Hepatocyte (in vitro differentiated cells): ENCODE data around the gene CHKB. TPM values are rescaled to one million over a fixed set of nuclear protein-coding genes. Genes with fewer than 3 reads are reported as not detected.

ENCODE experiments used
- DNase-seq: peaks from one replicate; pipeline ENCODE4 v3.0.0-alpha.2; 2016; ENCODE audit warnings: low spot score
- H2AFZ ChIP-seq: fragments of 200-600 bp; sonication (generic); 2 replicates; pipeline ENCODE4 v1.6.0; 2016; ENCODE audit warnings: antibody characterized with exemption, mild to moderate bottlenecking
- H3K27ac ChIP-seq: fragments of 200-600 bp; sonication (generic); 2 replicates; pipeline ENCODE4 v1.5.1; 2016; ENCODE audit warnings: mild to moderate bottlenecking
- H3K27me3 ChIP-seq: fragments of 200-600 bp; sonication (generic); 2 replicates; pipeline ENCODE4 v1.6.1; 2016
- H3K36me3 ChIP-seq: fragments of 200-600 bp; sonication (generic); replicated peaks from 2 replicates; pipeline ENCODE4 v1.5.1; 2016; ENCODE audit warnings: low read depth; ENCODE audit not compliant: insufficient read depth
- H3K4me1 ChIP-seq: fragments of 200-600 bp; sonication (generic); 2 replicates; pipeline ENCODE4 v1.5.1; 2016; ENCODE audit warnings: mild to moderate bottlenecking, moderate library complexity; ENCODE audit not compliant: insufficient read depth
- H3K4me2 ChIP-seq: fragments of 200-600 bp; sonication (generic); 2 replicates; pipeline ENCODE4 v1.6.0; 2016
- H3K4me3 ChIP-seq: fragments of 200-600 bp; sonication (generic); 2 replicates; pipeline ENCODE4 v1.5.1; 2016; ENCODE audit warnings: mild to moderate bottlenecking
- H3K79me2 ChIP-seq: fragments of 200-600 bp; sonication (generic); 2 replicates; pipeline ENCODE4 v1.6.0; 2017; ENCODE audit warnings: mild to moderate bottlenecking
- H3K9me2 ChIP-seq: fragments of 200-600 bp; sonication (generic); replicated peaks from 2 replicates; pipeline ENCODE4 v1.6.0; 2017; ENCODE audit warnings: mild to moderate bottlenecking; ENCODE audit not compliant: insufficient read depth
- H3K9me3 ChIP-seq: fragments of 200-600 bp; sonication (generic); 2 replicates; pipeline ENCODE4 v1.5.1; 2016; ENCODE audit warnings: low read depth, mild to moderate bottlenecking
- H4K20me1 ChIP-seq: fragments of 200-600 bp; sonication (generic); 2 replicates; pipeline ENCODE4 v1.6.0; 2016; ENCODE audit warnings: mild to moderate bottlenecking; ENCODE audit not compliant: insufficient read depth, poor library complexity, severe bottlenecking
- EZH2 ChIP-seq: fragments of 200-600 bp; sonication (generic); IDR thresholded peaks from 2 replicates; pipeline ENCODE4 v1.6.1; 2016; ENCODE audit warnings: antibody characterized with exemption, mild to moderate bottlenecking, borderline replicate concordance
- EZH2phosphoT487 ChIP-seq: fragments of 200-600 bp; sonication (generic); IDR thresholded peaks from one replicate; pipeline ENCODE4 v1.6.1; 2018; ENCODE audit warnings: antibody characterized with exemption, mild to moderate bottlenecking, low read depth, moderate library complexity; ENCODE audit not compliant: unreplicated experiment, severe bottlenecking
- WGBS: methylation state at CpG from one replicate; pipeline ENCODE4 v1.1.6; 2016; ENCODE audit warnings: low lambda C conversion rate; ENCODE audit errors: missing lambda C conversion rate; 5-methylcytosine and 5-hydroxymethylcytosine counted together
- polyA plus RNA-seq: library from polyadenylated mRNA; unstranded; fragments of >200 nt; fragmentation: Nextera tagmentation; extraction: Ambion mirVana; gene quantifications from 2 replicates; pipeline ENCODE4 v1.2.1, GENCODE V29; 2016
- total RNA-seq: library from RNA; depleted of rRNA; stranded (reverse); fragments of >200 nt; gene quantifications from 2 replicates; pipeline ENCODE4 v1.2.3, GENCODE V29; 2014
- TF ChIP-seq, protein P1 (sequence below): fragments of 200-600 bp; sonication (generic); IDR thresholded peaks from 2 replicates; pipeline ENCODE4 v1.5.1; 2016; ENCODE audit warnings: antibody characterized with exemption, mild to moderate bottlenecking; ENCODE audit not compliant: poor library complexity

CHKB gene
- total and polyA plus RNA-seq, 2 experiments from 2014 or later, result 54.9 to 89.7 TPM

GRCh38 chr22:50550395-50550794, 32.3 kb downstream of the CHKB start:
- H3K27ac ChIP-seq, result no peak overlapping the region
- TF ChIP-seq EZH2phosphoT487 (no peak), EZH2 (no peak)
- TF ChIP-seq, protein P1, sequence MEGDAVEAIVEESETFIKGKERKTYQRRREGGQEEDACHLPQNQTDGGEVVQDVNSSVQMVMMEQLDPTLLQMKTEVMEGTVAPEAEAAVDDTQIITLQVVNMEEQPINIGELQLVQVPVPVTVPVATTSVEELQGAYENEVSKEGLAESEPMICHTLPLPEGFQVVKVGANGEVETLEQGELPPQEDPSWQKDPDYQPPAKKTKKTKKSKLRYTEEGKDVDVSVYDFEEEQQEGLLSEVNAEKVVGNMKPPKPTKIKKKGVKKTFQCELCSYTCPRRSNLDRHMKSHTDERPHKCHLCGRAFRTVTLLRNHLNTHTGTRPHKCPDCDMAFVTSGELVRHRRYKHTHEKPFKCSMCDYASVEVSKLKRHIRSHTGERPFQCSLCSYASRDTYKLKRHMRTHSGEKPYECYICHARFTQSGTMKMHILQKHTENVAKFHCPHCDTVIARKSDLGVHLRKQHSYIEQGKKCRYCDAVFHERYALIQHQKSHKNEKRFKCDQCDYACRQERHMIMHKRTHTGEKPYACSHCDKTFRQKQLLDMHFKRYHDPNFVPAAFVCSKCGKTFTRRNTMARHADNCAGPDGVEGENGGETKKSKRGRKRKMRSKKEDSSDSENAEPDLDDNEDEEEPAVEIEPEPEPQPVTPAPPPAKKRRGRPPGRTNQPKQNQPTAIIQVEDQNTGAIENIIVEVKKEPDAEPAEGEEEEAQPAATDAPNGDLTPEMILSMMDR, result no peak
- no peaks in the 10 kb centered on the region for H4K20me1 ChIP-seq
- H3K27me3 ChIP-seq, result no peaks in the 10 kb centered on the region
- 94% methylated on average over 7 of the region's 8 CpGs for WGBS
- H3K9me3 ChIP-seq, result no peaks in the 10 kb centered on the region
- H3K4me3 ChIP-seq, result no peak overlapping the region
- DNase-seq, result no peak
- no peak overlapping the region for H3K4me2 ChIP-seq
- H3K9me2 ChIP-seq, result no peaks in the 10 kb centered on the region
- no peaks in the 10 kb centered on the region for H3K4me1 ChIP-seq
- no peaks in the 10 kb centered on the region for H3K36me3 ChIP-seq
- H2AFZ ChIP-seq, result no peak overlapping the region
- H3K79me2 ChIP-seq, result no peaks in the 10 kb centered on the region

DNA sequence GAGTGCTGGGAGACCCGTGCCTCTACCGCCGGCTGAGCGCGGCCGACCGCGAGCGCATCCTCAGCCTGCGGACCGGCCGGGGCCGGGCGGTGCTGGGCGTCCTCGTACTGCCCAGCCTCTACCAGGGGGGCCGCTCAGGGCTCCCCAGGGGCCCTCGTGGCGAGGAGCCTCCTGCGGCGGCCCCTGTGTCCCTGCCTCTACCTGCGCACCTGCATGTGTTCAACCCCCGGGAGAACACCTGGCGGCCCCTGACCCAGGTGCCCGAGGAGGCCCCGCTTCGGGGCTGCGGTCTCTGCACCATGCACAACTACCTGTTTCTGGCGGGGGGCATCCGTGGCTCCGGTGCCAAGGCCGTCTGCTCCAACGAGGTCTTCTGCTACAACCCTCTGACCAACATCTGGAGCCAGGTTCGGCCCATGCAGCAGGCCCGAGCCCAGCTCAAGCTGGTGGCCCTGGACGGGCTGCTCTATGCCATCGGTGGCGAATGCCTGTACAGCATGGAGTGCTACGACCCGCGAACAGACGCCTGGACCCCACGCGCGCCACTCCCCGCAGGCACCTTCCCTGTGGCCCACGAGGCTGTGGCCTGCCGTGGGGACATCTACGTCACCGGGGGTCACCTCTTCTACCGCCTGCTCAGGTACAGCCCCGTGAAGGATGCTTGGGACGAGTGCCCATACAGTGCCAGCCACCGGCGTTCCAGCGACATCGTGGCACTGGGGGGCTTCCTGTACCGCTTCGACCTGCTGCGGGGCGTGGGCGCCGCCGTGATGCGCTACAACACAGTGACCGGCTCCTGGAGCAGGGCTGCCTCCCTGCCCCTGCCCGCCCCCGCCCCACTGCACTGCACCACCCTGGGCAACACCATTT, 33.5 kb downstream of the CHKB start:
- Histone ChIP-seq H3K27ac (no peak overlapping the region), H3K79me2 (no peaks in the 10 kb centered on the region), H3K4me1 (peaks cover 9% of the 10 kb centered on the region), H3K4me3 (no peak overlapping the region), H2AFZ (no peak overlapping the region), H4K20me1 (no peaks in the 10 kb centered on the region), H3K27me3 (no peaks in the 10 kb centered on the region), H3K4me2 (no peak overlapping the region), H3K36me3 (no peaks in the 10 kb centered on the region), H3K9me2 (no peaks in the 10 kb centered on the region), H3K9me3 (no peaks in the 10 kb centered on the region)
- DNase-seq, result no peak
- WGBS, result 97% methylated on average over 47 of the region's 68 CpGs
- TF ChIP-seq, protein P1, result no peak
- TF ChIP-seq EZH2phosphoT487 (no peak), EZH2 (no peak)

DNA sequence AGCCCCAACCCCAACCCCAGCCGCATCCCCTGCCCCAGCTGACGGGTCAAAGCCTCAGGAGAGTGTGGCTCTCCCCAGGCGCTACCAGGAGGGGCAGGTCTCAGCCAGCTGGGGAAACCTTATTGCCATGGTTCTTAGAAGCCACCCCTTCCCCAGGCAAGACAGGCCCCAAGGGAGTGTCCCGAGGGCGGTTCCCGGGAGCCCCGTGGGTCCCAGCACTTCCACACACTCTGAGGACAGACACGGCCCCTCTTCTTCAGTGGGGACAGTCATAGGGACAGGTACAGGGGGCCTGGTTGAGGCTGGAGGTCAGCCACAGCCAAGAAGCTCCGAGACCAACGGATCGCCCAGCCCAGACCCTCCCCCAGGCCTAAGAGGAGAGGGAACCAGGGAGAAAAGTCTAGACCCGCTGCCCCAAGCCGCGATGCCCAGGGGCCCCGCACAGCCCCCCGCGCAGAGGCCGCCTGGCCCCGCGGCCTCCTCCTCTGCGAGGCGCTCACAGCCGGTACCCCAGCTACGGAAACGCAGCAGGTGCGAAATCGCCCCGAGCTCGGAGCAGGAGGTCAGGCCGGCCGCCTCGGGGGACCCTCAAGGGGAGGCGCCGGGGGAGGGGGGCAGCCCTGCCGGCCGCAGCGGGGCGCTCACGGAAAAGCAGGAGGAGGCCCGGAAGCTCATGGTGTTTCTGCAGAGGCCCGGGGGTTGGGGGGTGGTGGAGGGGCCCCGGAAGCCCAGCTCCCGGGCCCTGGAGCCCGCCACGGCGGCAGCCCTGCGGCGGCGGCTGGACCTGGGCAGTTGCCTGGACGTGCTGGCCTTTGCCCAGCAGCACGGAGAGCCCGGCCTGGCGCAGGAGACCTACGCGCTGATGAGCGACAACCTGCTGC, 34.4 kb downstream of the CHKB start:
- H3K4me2 ChIP-seq, result no peak overlapping the region
- TF ChIP-seq, protein P1, result no peak
- TF ChIP-seq EZH2phosphoT487 (no peak), EZH2 (no peak)
- no peak overlapping the region for H2AFZ ChIP-seq
- peaks cover 13% of the 10 kb centered on the region for H3K4me1 ChIP-seq
- no peak overlapping the region for H3K27ac ChIP-seq
- H3K79me2 ChIP-seq, result no peaks in the 10 kb centered on the region
- no peaks in the 10 kb centered on the region for H3K27me3 ChIP-seq
- no peak overlapping the region for H3K4me3 ChIP-seq
- no peak for DNase-seq
- WGBS, result 92% methylated on average over 17 of the region's 56 CpGs
- no peaks in the 10 kb centered on the region for H3K9me3 ChIP-seq
- H3K36me3 ChIP-seq, result no peaks in the 10 kb centered on the region
- no peaks in the 10 kb centered on the region for H4K20me1 ChIP-seq
- H3K9me2 ChIP-seq, result no peaks in the 10 kb centered on the region
